Upper lobe of left lung (tissue), 6 donors: ENCODE measurements around the gene TMCC1. TPM values are rescaled to one million over a fixed set of nuclear protein-coding genes. Genes with fewer than 3 reads are reported as not detected.
A peak's percentile ranks its signal among the peaks of the same experiment; 100 is the strongest.
"Not testable (repeated sequence)": the region's sequence is repeated elsewhere in the genome, so short reads cannot be mapped to it uniquely, and the experiment has no call there.

Experiments used
- ATAC-seq, 2 donors: fragments of 200-7000 bp; cut with Tn5 transposase; one replicate each; pipeline ENCODE4 v1.9.1; 2022; ENCODE audit warnings: mild to moderate bottlenecking in 2 of 2, moderate library complexity in 2 of 2; ENCODE audit not compliant: low FRiP score in 2 of 2
- DNase-seq, 2 donors: peaks; one replicate each; pipeline ENCODE4 v3.0.0-alpha.2; 2019 to 2020
- H3K27ac ChIP-seq, 4 donors: fragments of 200-600 bp; sonication (generic); one replicate each; pipeline ENCODE4 v1.5.1; 2016 to 2019
- H3K27me3 ChIP-seq, 4 donors: fragments of 200-600 bp; sonication (generic); one replicate each; pipeline ENCODE4 v1.5.1; 2017 to 2019
- H3K36me3 ChIP-seq, 4 donors: fragments of 200-600 bp; sonication (generic); one replicate each; pipeline ENCODE4 v1.5.1; 2016 to 2019
- H3K4me1 ChIP-seq, 4 donors: fragments of 200-600 bp; sonication (generic); one replicate each; pipeline ENCODE4 v1.5.1; 2018 to 2019
- H3K4me3 ChIP-seq, 4 donors: fragments of 200-600 bp; sonication (generic); one replicate each; pipeline ENCODE4 v1.5.1; 2017 to 2019; ENCODE audit warnings: mild to moderate bottlenecking in 2 of 4, moderate library complexity in 1 of 4
- H3K9me3 ChIP-seq, 4 donors: fragments of 200-600 bp; sonication (generic); one replicate each; pipeline ENCODE4 v1.5.1; 2018 to 2019
- CTCF ChIP-seq, 6 experiments: fragments of 450-650 bp in 4 of 6; fragments of 200-600 bp in 2 of 6; sonication (generic) in 2 of 6; IDR thresholded peaks; one replicate each; pipeline ENCODE4 v1.5.1; 2016 to 2019; ENCODE audit warnings: antibody characterized with exemption in 6 of 6
- EP300 ChIP-seq, 4 donors: sonication (generic); formaldehyde crosslinking; IDR thresholded peaks; one replicate each; pipeline ENCODE4 v1.5.1; 2017; ENCODE audit warnings: antibody characterized with exemption in 4 of 4, control low read depth in 2 of 4
- POLR2A ChIP-seq, 4 donors: fragments of 450-650 bp; IDR thresholded peaks; one replicate each; pipeline ENCODE4 v1.5.1; 2016 to 2017; ENCODE audit warnings: antibody characterized with exemption in 4 of 4, mild to moderate bottlenecking in 2 of 4
- POLR2AphosphoS5 ChIP-seq, 2 donors: sonication (generic); formaldehyde crosslinking; IDR thresholded peaks; one replicate each; pipeline ENCODE4 v1.5.1; 2017; ENCODE audit warnings: antibody characterized with exemption in 2 of 2
- WGBS, 2 donors: methylation state at CpG; one replicate each; pipeline ENCODE4 v1.1.5; 2017 to 2018; 5-methylcytosine and 5-hydroxymethylcytosine counted together
- total RNA-seq, 6 donors: library from RNA; depleted of rRNA in 4 of 6; stranded (reverse); fragments of >200 nt in 4 of 6; gene quantifications; one replicate each; pipeline versions ENCODE4 v1.1.0 to v1.2.1, GENCODE V29; 2016 to 2021
- donor health status: DM: no; HTN: no; CAD: no; lungs with moderate emphysema.
- donor health status: DM: no; HTN: yes; CAD: no; lungs with severe emphysema.

Gene TMCC1
- total RNA-seq, 6 donors from 2014 or later, result 16.9 to 39.2 (median 27.9) TPM

DNA sequence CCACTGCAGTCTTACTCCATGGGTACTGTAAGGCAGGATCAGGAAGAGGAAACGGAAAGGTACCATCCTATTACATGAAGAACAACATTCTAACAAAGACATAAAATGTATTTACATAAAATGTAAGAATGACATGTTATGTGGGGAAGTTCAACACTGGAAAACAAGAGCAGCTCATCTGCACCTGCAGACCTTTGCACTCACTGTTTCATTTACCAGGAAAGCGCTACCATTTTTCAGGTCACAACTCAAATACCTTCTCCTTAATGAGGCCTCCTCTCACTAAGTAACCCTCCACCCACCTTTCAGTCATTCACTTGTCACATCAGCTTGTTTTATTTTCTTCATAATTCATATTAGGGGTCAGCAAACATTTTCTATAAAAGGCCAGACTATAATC is 2.6 kb downstream of the TMCC1 start:
- no peak for TF ChIP-seq POLR2AphosphoS5 (IDR thresholded peaks at IDR 0.05)
- TF ChIP-seq EP300 (IDR thresholded peaks at IDR 0.05), result no peak
- no peak for TF ChIP-seq POLR2A (IDR thresholded peaks at IDR 0.05)
- no peak for TF ChIP-seq CTCF (IDR thresholded peaks at IDR 0.05)
- H3K9me3 ChIP-seq, result no peaks in the 10 kb centered on the region
- ATAC-seq (no peak), DNase-seq (no peak)
- 81% methylated on average over 2 of the region's 2 CpGs for WGBS, 2 donors
- H3K27me3 ChIP-seq, result no peaks in the 10 kb centered on the region
- H3K4me1 ChIP-seq, result peaks cover 34 to 42% (median 39%) of the 10 kb centered on the region in 4 donors
- H3K27ac ChIP-seq, result peak overlapping the region in 1 of 4 donors; percentile 36
- H3K36me3 ChIP-seq, result no peaks in the 10 kb centered on the region
- H3K4me3 ChIP-seq, result no peak overlapping the region

GRCh38 chr3:129890125-129890524 is 3.4 kb downstream of the TMCC1 start:
- Histone ChIP-seq H3K9me3 (no peaks in the 10 kb centered on the region), H3K4me1 (peaks cover 34 to 42% (median 39%) of the 10 kb centered on the region in 4 donors), H3K36me3 (no peaks in the 10 kb centered on the region), H3K4me3 (no peak overlapping the region), H3K27ac (no peak overlapping the region), H3K27me3 (no peaks in the 10 kb centered on the region)
- TF ChIP-seq POLR2A (IDR thresholded peaks at IDR 0.05) (no peak), EP300 (IDR thresholded peaks at IDR 0.05) (no peak), CTCF (IDR thresholded peaks at IDR 0.05) (no peak), POLR2AphosphoS5 (IDR thresholded peaks at IDR 0.05) (no peak)
- 39 to 40% methylated on average over 2 of the region's 2 CpGs for WGBS, 2 donors
- ATAC-seq (no peak), DNase-seq (no peak)

GRCh38 chr3:129888771-129889170 is 4.7 kb downstream of the TMCC1 start:
- ATAC-seq, result no peak
- 63 to 77% methylated on average over 5 of the region's 5 CpGs for WGBS, 2 donors
- peak overlapping the region in 1 of 4 donors; percentile 22 for H3K27ac ChIP-seq
- no peaks in the 10 kb centered on the region for H3K36me3 ChIP-seq
- H3K4me3 ChIP-seq, result no peak overlapping the region
- DNase-seq, result no peak
- H3K9me3 ChIP-seq, result no peaks in the 10 kb centered on the region
- TF ChIP-seq POLR2AphosphoS5 (IDR thresholded peaks at IDR 0.05) (no peak), POLR2A (IDR thresholded peaks at IDR 0.05) (no peak), EP300 (IDR thresholded peaks at IDR 0.05) (no peak), CTCF (IDR thresholded peaks at IDR 0.05) (no peak)
- peaks cover 28 to 37% (median 32%) of the 10 kb centered on the region in 4 donors for H3K4me1 ChIP-seq
- H3K27me3 ChIP-seq, result no peaks in the 10 kb centered on the region

- peaks cover 3 to 18% (median 3%) of the 10 kb centered on the region in 4 donors for H3K36me3 ChIP-seq
- DNase-seq (no peak), ATAC-seq (no peak)
- peaks cover 0 to 7% (median 0%) of the 10 kb centered on the region in 4 donors for H3K4me1 ChIP-seq
- no peak for TF ChIP-seq POLR2A (IDR thresholded peaks at IDR 0.05)
- TF ChIP-seq POLR2AphosphoS5 (IDR thresholded peaks at IDR 0.05), result no peak
- TF ChIP-seq CTCF (IDR thresholded peaks at IDR 0.05), result no peak
- TF ChIP-seq EP300 (IDR thresholded peaks at IDR 0.05), result no peak
- H3K4me3 ChIP-seq, result no peak overlapping the region
- H3K27ac ChIP-seq, result no peak overlapping the region
- WGBS, 2 donors, result 76% methylated on average over 2 of the region's 2 CpGs
- no peaks in the 10 kb centered on the region for H3K27me3 ChIP-seq
- no peaks in the 10 kb centered on the region for H3K9me3 ChIP-seq
Observed at GRCh38 chr3:129881261-129881660, 12.2 kb downstream of the TMCC1 start.

GRCh38 chr3:129878355-129878754 is 15.2 kb downstream of the TMCC1 start:
- Histone ChIP-seq H3K36me3 (peaks cover 3 to 34% (median 9%) of the 10 kb centered on the region in 4 donors), H3K27me3 (no peaks in the 10 kb centered on the region), H3K27ac (no peak overlapping the region), H3K4me1 (peaks cover 0 to 7% (median 0%) of the 10 kb centered on the region in 4 donors), H3K9me3 (no peaks in the 10 kb centered on the region), H3K4me3 (no peak overlapping the region)
- DNase-seq (no peak), ATAC-seq (no peak)
- WGBS, 2 donors, result 48 to 53% methylated on average over 1 of the region's 1 CpG
- TF ChIP-seq EP300 (IDR thresholded peaks at IDR 0.05), result no peak
- no peak for TF ChIP-seq POLR2AphosphoS5 (IDR thresholded peaks at IDR 0.05)
- no peak for TF ChIP-seq POLR2A (IDR thresholded peaks at IDR 0.05)
- TF ChIP-seq CTCF (IDR thresholded peaks at IDR 0.05), result no peak

- peaks cover 0 to 30% (median 7%) of the 10 kb centered on the region in 4 donors for H3K36me3 ChIP-seq
Observed at GRCh38 chr3:129874479-129874878, 19.0 kb downstream of the TMCC1 start.

More at GRCh38 chr3:129874479-129874878, 19.0 kb downstream of the TMCC1 start:
- not testable (repeated sequence) for DNase-seq, ATAC-seq, H3K9me3 ChIP-seq, H3K4me3 ChIP-seq, H3K27ac ChIP-seq, H3K4me1 ChIP-seq, H3K27me3 ChIP-seq
- WGBS, 2 donors, result 95 to 97% methylated on average over 2 of the region's 2 CpGs
